Colon (tissue), 2 donors: Measurements from ENCODE around the gene ENOX2.

Experiments
- FAIRE-seq: peaks from 2 replicates; lab custom pipeline; 2012; peaks lifted over from hg19 to GRCh38; lab: Jason Lieb, UNC
- donor health status: control.
- donor health status: control.

ENOX2 gene

GRCh38 chrX:130623518-130623917 lies 279.5 kb downstream of the ENOX2 start:
- no peak for FAIRE-seq

- FAIRE-seq, result no peak
Measured at GRCh38 chrX:130615941-130616340, 287.1 kb downstream of the ENOX2 start.

- no peak for FAIRE-seq
Measured at GRCh38 chrX:130607431-130607830, 295.6 kb downstream of the ENOX2 start.

- FAIRE-seq, result peak; percentile 21
Measured at GRCh38 chrX:130606425-130606824, 296.6 kb downstream of the ENOX2 start.

GRCh38 chrX:130604882-130605281 lies 298.1 kb downstream of the ENOX2 start:
- FAIRE-seq, result no peak

GRCh38 chrX:130594453-130594916 lies 308.5 kb downstream of the ENOX2 start:
- no peak for FAIRE-seq

GRCh38 chrX:130593911-130594310 lies 309.1 kb downstream of the ENOX2 start:
- no peak for FAIRE-seq

- no peak for FAIRE-seq
Measured at GRCh38 chrX:130592204-130592603, 310.8 kb downstream of the ENOX2 start.

GRCh38 chrX:130578906-130579305 lies 324.1 kb downstream of the ENOX2 start:
- FAIRE-seq, result peak; percentile 28

- no peak for FAIRE-seq
Measured at GRCh38 chrX:130577431-130577830, 325.6 kb downstream of the ENOX2 start.

GRCh38 chrX:130575831-130576389 lies 327.1 kb downstream of the ENOX2 start:
- FAIRE-seq, result peak; percentile 61
